ENCODE results near the gene PIEZO2.
A peak's percentile ranks its signal among the peaks of the same experiment; 100 is the strongest.

PIEZO2 gene

DNA sequence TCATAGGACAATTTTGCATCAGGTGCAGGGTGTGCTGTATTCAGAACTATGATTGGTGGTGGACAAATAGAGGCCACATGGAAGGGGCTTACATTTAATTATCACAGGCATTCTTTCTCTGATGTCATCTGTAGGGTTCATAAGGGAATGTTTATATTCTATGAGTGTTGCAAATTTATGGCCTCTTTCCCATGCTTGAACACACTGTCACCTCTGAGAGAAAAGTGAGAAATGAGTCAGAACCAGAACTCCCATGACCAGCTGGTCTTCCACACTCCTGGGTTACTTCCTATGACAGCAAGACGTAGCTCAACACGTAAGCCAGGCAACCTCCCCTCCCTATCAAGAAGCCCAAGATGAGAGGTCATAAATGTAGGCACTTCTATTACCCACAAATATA is 310.8 kb downstream of the PIEZO2 start:
- no peak for DNase-seq

DNA sequence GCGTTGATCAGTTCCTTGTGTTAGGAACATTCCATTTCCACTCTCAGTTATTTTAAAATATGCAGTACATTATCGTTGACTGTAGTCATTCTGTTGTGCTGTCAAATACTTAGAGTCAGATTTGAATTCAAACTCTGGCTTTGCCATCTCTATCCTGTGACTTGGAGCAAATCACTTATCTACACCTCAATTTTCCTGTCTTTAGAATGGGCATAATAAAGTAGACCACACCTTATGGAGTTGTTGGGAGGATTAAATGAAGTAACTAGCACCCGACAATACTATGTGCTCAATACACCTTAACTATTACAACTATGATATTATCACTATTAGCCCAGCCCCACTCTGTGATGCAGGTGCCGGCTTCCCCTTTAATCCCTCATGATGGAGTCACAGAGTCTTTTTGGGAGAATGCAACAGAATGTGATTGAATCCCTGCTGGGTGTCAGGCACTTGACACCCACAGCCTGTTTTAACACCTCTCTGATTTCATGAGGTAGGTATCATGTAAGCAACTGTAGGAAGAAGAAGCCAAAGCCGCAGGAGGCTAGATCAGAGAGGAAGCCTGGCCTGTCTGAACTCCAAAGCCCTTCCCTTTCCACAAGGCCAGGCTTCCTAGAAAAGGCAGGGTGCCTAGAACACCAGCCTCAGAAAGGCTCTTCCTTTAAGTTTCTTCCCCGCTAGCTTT is 315.1 kb downstream of the PIEZO2 start:
- no peak for DNase-seq

DNA sequence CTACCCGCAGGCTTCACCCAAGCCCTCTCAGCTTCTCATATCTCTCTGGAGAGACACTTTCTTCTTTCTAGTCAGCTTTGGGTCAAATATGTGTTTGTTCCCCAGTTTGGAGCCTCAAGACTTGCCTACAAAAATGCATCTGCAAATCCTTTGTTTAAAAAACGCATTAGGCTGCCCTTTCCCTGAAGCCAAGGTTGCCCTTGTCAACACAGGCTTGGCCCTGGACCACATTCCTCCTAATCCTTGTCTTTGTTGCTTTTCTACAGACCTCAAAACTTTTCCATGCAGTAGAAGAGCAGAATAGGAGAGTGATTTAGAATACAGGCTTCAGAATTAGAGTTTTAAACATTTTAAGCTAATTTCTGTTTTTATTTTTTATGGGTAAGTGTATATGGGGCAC is 315.7 kb downstream of the PIEZO2 start:
- DNase-seq, result no peak

DNA sequence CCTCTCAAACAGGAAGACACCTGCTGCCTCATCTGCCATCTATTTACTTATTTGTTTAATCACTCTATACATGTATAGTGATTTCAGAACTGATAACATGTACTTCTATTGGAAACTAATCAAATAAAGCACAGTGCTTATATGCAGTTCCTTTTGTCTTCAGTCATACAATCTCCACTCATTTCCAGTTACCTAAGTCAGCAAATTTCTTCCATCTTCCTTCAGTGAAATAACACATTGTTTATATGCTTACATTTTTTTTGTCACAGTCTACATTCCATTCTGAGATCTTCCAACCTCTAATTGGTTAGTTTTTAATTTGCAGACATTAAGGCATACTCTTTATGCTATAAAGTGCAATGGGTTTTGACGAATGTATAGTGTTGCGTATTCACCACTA is 323.0 kb downstream of the PIEZO2 start:
- DNase-seq, result no peak

DNA sequence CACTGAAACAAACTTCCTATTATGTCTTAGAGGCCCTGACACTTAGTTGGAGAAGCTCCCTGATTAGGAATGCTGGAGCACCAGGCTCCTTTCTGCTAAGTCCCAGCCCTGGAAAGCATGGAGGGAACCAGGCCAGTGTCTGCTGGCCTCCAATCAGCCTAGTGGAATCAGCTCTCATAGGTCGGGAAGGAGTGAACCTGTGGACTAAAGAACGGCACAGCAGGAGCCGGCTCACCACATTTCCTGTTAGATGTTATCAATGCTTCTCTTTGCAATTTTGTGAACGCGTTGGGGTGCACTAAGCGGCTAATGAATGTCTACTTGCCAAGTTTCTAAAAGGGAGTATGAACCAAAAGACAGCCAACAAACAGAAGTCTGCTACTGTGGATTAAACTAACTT is 326.9 kb downstream of the PIEZO2 start:
- DNase-seq, result no peak

DNA sequence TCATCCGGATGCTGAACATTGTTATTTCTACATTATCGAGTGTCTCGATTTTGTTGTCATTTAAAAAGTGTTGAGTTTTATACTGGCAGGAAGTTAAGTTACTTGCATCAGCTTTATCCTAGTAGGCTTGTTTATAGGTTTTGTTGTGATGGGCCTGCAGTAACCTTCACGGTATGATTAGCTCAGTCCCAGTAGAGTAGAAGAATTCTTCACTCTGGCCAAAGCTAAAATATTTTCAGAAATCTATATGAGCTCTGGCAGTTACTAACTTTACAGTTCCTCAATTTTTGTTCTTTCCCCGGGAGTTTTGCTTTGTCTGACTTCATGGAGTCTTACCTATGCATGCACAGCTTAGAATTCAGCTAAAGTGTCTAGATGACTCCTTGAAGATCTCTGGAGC is 328.7 kb downstream of the PIEZO2 start:
- DNase-seq, result no peak

DNA sequence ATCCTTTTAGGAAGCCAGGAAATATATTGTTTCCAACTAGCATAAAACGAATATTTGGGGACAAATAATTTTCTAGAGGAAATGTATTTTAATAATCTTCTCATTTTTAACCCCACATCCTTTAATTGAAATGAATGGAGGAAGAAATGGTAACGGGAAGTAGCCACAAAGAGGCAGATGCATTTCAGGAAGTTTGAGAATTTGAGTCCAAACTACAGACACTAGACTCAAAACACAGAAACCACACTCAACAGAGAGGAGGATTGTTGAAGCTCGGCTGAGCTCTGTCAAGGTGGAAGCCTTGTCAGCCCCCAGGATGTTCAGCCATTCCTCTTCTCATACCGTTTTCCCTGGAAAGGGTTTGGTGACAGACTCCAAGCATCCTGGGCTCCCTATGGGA is 335.0 kb downstream of the PIEZO2 start:
- DNase-seq, result no peak

DNA sequence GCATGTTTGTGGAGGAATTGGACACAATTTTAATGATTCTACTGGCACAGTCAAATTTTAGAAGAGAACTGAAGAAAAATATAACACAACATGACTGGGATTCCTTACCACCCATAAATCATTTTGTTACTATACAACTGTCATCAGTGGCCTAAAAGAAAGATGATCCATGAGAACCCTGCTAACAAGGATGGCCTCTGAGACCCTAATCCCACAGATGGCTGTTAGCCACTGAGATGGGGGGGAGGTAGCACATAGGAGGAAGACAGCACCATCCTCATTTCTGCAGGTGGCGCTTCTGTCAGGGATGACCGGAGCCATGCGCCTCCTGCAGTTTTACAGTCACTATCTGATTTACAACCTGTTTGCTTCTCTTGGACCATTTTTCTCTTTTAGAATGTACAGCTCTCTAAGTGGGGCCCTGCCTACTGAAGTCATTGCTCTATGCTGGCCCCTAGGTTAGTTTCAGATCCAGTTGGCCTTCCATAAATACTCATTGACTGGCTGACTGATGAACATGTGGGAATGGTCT is 343.7 kb downstream of the PIEZO2 start:
- no peak for DNase-seq

DNA sequence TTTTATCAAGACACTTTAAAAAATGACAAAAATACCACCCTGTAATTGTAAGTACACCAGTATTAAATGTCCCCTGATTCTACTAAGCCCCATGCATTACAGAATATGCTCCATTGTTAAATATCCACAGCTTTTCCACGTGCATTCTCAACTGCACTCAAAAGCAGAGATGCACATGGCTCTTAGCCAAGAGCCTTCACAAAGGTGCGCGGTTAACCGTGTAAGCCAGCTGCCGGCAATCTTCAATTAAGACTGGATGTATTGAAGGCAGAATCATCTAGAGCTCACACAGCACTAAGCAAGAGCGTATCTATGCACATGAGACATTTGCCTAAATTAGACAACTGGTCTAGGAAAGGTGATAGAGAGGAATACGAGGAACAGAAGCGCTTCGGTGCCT is 345.2 kb downstream of the PIEZO2 start:
- no peak for DNase-seq

DNA sequence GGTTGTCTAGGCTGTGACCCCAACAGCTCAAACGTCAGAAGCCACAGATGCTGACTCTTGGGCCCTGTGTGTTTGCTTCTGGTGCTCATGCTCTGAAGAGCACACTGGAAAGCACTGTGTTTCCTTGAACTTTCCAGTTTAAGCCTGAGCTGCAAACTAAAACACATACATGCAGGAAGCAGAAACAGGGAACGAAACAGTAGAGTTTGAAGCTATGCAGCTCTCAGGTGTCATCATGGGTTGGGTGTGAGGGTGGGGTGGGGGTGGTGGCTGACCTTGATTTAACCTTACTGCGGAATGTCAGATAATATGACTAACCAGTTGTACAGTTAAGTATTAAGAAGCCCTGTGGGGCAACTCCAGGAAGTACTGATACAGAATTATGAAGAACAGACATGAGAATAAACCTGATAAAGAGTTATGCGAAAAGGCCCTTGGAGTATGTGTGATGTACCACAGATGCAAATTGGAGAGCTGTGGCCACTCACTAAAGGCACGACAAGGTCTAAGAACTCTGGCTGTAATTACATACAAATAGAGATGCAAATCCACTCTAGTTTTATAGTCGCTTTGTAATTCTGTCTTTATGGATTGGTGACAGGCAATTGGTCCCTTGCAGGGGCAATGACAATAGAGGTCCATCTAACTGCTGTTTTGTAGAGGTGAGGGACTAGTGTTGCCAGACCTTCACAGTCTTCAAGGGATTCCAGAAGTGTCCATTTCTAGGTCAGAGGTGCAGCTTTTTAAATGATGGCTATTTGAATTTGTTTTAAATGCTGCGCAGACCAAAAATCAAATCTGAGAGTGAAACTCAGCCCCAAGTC is 350.4 kb downstream of the PIEZO2 start:
- no peak for DNase-seq

DNA sequence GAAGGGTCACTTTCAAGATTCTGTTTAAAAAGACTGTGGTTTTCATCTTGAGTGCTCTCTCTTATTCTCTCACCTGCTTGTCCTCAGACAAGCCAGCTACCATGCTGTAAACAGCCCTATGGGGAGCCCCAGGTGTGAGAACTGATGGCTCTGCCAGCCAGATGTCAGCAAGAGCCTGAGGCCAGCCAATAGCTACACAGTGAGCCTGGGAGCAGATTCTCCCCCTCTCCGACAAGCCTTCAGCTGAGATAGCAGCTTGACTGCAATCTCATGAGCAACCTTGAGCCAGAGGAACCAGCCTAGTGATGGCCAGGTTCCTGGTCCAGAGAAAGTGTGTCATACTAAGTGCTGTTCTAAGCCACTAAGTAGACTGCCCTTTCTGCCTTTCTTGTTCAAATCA is 351.5 kb downstream of the PIEZO2 start:
- no peak for DNase-seq

DNA sequence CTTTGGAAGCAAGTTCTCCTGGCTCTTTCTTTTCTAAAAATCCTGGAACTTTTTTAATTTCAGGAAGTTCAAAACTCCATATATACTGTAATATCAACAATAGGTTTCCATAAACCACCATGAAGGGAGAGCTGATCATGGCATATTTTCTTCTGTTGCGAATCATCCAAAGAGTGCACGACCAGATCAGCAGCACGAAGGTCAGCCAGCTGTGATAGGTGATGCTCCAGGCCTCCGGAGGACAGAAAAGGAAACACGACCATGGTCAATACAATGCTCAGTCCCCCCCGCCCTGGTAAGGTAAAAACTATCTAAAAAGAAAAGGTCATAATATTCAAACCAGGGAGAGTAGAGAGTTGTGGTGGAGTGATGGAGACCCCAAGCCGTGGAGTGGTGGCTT is 354.6 kb downstream of the PIEZO2 start:
- no peak for DNase-seq

DNA sequence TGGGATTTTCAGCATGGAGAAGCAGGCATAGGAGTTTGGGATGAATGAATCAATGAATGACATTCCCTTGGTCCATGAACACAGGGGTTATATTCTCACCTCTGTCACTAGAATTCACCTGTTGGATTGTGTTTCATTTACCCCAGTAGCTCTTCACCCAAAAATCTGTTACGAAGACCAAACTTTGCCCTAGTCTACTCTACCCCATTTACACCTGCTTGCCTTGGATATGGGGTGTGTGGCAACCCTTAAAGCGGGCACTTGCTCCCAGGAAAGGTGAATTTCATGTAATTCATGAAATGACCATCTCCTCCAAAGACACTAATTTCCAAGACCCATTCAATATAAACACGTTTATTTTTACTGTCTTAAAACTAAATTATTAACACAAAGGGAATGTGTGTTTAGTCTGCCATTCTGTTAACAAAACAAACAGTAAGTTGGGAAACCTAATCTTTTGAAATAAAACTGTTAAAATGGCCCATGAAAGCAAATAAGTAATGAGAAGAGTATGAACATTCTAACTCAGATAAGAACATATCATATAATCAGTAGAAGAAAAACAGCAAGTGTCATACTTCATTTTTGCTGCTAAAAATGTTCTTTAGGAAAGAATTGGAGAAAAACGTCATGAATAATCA is 355.5 kb downstream of the PIEZO2 start:
- DNase-seq, result no peak

DNA sequence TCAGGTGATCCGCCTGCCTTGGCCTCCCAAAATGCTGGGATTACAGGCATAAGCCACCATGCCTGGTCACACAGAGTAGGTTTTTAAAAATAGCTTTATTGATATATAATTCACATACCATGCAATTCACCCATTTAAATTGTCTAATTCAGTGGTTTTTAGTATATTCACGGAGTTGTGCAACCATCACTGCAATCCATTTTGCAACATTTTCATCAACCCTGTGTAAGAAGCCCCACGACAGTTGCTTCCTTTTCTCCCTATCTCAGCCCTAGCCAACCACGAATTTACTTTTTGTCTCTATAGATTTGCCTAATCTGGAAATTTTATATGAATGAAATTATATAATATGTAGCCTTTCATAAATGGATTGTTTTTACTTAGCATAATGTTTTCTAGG is 357.2 kb downstream of the PIEZO2 start:
- no peak for DNase-seq

DNA sequence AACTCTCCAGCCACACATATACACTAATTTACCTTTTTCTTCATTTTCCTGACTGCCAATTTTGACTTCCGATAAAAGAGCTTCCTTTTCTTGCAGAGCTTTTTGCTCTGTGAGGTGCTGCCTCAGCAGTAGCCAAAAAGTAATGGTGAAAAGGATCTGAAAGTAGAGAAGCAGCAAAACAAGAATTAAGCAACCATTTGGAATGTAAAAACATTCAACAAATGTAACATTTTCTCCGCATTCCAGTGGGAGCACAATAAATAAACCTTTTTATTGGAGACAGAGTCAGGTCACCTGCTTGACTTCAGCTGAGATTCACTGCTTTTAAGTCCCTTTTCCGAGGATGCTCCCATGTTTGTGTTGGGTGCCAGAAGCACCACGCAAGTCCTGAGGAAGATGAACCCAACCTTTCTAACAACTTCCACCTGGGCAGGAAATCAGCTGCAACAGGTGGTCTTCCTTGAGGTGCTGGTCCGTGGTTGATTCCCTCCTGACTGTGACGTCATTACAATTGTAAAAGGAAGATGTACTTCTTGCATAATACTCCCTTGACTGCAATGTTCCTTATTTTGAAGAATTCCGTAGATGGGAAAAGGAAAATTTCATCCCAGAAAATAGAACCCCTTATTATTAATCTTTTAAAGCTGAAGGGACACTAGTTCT is 358.1 kb downstream of the PIEZO2 start:
- no peak for DNase-seq

DNA sequence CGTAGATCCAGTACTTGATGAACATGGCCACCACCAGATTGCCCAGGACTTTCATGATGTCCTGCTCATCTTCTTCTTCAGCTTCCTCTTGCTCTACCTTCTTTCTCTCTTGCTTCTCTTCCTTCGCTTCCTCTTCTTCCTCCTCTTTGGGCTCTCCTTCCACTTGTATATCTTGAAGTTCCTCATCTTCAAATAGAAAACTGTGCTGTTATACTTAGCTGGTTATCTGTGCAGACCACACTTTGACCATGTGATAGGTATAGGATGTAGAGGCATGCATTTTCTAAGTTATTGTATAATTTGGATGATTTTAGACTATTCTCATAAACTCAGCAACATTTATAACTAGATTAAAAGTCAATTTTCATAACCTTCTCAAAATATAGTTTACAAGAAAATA is 360.2 kb downstream of the PIEZO2 start:
- DNase-seq, result no peak

DNA sequence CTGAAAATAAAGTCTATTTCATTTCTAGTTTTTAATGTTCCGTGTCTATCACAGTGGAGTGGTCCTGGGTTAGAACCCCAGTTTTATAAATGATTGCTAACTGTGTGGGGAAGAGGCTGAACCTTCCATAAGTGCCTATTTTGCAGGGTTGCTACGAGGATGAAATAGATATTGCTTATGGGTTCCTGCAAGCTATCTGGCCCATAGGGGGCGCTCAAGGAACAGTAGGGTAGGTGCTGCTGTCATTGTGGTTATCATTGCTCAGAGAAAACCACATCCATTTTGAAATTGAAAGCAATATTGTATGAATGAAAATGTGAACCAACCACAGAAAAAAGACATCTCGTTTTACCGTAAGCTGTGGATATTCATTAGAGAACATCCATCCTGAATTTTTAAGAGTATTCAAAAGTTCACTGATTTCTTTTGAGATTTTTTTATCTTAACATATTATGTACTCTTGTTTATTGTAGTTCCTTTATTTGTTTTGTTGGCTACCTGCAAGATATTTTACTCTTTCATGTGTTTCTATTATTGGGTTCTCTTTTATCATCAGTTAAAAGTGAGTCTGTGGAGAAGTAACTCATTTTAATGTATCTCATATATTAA is 362.0 kb downstream of the PIEZO2 start:
- DNase-seq, result peak; percentile 82

DNA sequence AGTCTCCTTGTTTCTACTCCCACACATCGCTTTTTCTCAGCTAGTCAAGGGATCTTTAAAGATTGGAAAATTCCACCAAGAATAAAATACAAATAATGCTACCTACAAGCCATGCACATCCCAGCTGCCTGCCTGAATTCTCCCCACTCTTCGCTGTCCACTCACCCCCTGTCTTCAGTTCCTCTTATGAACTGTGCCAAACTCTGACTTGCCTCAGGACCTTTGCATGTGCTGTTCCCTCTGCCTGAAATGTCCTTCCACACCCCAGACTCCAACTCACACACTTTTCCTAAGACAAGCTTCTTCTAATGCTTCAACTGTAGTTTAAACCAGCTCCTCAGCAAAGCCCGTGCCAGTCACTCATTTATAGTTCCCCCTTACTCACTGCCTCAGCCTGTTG is 363.6 kb downstream of the PIEZO2 start:
- no peak for DNase-seq

DNA sequence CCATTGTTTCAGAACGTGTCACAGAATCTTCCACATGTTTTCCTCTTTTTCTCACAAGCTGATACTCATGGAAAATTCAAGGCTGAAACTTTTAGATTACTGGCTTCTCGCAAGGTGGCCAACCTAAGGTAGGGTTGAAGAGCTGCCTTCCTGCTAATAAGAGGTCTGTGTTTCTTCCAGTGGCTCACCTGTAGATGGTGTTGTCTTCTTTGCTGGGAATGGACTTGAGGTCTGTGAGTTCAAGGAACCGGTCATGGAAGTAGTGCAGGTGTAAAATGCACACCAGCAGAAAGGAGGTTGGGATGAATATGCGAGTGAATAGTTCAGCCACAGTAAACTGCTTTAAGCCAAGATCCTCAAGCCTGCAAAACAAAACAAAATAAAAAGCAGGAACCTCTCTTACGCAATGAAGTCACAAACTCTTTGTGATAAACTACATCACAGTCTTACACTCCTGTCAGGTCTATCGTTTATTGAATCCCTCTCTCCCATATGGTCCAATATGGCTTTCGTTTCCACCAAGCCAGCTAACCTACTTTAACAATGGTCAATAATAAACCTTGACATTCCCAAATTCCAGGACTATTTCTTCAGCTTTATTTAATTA is 364.7 kb downstream of the PIEZO2 start:
- DNase-seq, result no peak

DNA sequence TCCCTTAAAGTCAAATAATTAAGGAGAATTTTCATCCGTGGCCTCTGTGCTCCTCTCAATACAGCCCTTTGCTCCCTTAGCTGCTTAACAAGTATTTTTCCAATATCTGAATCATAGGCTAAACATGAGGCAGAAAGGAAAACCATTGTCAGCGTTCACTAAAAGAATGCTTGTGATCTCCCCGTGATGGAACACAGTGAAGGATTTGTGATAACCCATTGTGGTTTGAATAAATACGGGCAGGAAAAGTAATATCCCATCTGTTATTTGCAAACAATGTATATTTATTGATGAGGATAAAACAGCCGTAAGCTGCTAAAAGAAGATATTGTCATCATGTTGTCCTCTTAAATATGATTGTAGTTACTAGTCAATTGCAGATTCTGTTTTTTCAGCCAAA is 365.4 kb downstream of the PIEZO2 start:
- DNase-seq, result peak; percentile 16

DNA sequence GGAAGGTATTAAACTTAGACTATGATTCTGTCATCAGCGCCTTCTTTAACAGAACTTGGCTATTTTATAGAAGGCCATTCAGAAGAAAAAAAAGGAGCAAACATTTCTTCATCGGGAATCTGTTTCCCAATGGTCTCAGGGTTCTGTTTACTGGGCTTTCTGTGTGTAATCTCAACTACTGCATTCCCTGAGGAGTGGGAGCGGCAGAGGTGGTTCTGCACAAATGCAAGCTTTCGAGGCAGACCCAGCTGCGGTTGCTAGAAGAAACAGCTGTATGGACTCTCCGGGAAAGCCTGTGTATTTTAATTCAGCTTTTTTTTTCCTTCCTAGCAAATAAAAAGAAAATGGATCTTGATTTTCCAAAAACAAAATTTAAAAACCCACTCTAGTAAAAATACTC is 372.9 kb downstream of the PIEZO2 start:
- no peak for DNase-seq

DNA sequence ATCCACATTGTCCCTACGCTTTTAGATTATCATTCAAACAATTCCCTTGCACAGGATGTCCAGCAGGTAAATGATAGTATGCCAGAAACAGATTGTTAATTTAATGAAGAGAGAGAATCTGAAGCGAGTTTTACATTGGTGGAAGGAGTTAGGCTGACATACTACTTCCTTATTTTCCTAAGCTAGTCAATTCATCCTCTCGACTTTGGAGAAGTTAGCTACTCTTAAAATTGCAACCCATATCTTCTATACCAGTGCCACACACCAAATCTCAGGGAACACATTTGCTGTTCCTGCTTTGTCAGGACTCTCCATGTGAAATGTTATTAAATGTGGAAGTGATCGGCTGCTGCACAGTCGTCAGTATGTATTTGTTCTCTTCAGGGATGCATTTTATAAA is 374.3 kb downstream of the PIEZO2 start:
- no peak for DNase-seq

Measured in midbrain (tissue), 1 donor.